Measurements from ENCODE around the gene ST3GAL5. TPM values are rescaled to one million over a fixed set of nuclear protein-coding genes. Genes with fewer than 3 reads are reported as not detected.
A peak's percentile ranks its signal among the peaks of the same experiment; 100 is the strongest.
"Not testable (repeated sequence)": the region's sequence is repeated elsewhere in the genome, so short reads cannot be mapped to it uniquely, and the experiment has no call there.

Gene ST3GAL5
- 4.0 TPM for polyA plus RNA-seq (2013, experiment 1 of 2)
- 3.6 TPM for polyA plus RNA-seq (2013, experiment 2 of 2)

GRCh38 chr2:85888684-85889626, at the start of gene ST3GAL5:
ST3GAL5 (minus strand) TSS chr2:85888990; CDS start chr2:85888905, 85 bp downstream.
- no peaks in the 10 kb centered on the region for H3K9me3 ChIP-seq (ENCODE audit: insufficient read depth, low read depth, low read length)
- H3K36me3 ChIP-seq (ENCODE audit: insufficient read depth, low read length) = no peaks in the 10 kb centered on the region
- H3K4me1 ChIP-seq (ENCODE audit: insufficient read depth, low read length) = peaks cover 12% of the 10 kb centered on the region
- H3K27ac ChIP-seq (ENCODE audit: low read depth, low read length) = no peak within 1 kb of the TSS
- under 1% methylated on average over 94 of the region's 94 CpGs for WGBS
- H3K9ac ChIP-seq (ENCODE audit: low read depth, low read length) = peak within 1 kb of the TSS; percentile 60
- peak within 1 kb of the TSS; percentile 87 for H3K4me3 ChIP-seq (ENCODE audit: low read length)
- H3K27me3 ChIP-seq (ENCODE audit: insufficient read depth, low read length) = peaks cover 37% of the 10 kb centered on the region

DNA sequence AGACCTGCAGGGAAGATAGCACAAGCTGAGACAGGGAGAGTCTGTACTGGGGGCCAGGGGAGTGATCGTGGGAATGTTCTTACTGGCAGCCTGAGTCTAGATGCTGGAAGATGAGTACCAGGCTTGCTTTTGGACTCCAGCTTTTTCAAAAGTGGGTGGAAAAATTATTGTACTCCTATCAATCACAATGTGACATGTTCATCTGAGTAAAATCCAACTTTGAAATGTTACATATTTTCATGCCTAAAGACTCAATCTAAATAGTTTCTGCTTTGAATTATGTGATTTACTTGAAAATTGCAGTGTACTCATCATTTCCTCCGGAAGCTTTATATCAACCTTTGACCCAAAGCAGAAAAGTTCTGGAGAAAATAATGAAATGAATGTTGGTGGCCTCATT, 49.7 kb upstream of the ST3GAL5 start:
- no peak overlapping the region for H3K27ac ChIP-seq (ENCODE audit: low read depth, low read length)
- H3K9me3 ChIP-seq (ENCODE audit: insufficient read depth, low read depth, low read length) = peaks cover 20% of the 10 kb centered on the region
- peaks cover 13% of the 10 kb centered on the region for H3K4me1 ChIP-seq (ENCODE audit: insufficient read depth, low read length)
- H3K4me3 ChIP-seq (ENCODE audit: low read length) = no peak overlapping the region
- no peak overlapping the region for H3K9ac ChIP-seq (ENCODE audit: low read depth, low read length)
- WGBS = 95% methylated on average over 2 of the region's 2 CpGs
- no peaks in the 10 kb centered on the region for H3K36me3 ChIP-seq (ENCODE audit: insufficient read depth, low read length)
- no peaks in the 10 kb centered on the region for H3K27me3 ChIP-seq (ENCODE audit: insufficient read depth, low read length)

- Histone ChIP-seq H3K27ac (ENCODE audit: low read depth, low read length) (no peak overlapping the region), H3K27me3 (ENCODE audit: insufficient read depth, low read length) (no peaks in the 10 kb centered on the region), H3K4me3 (ENCODE audit: low read length) (no peak overlapping the region), H3K9ac (ENCODE audit: low read depth, low read length) (no peak overlapping the region), H3K36me3 (ENCODE audit: insufficient read depth, low read length) (no peaks in the 10 kb centered on the region), H3K9me3 (ENCODE audit: insufficient read depth, low read depth, low read length) (peaks cover 11% of the 10 kb centered on the region), H3K4me1 (ENCODE audit: insufficient read depth, low read length) (peaks cover 13% of the 10 kb centered on the region)
- 94% methylated on average over 5 of the region's 5 CpGs for WGBS
Measured at GRCh38 chr2:85937069-85937439, 48.3 kb upstream of the ST3GAL5 start.

GRCh38 chr2:85936421-85937068, 47.8 kb upstream of the ST3GAL5 start:
- Histone ChIP-seq H3K36me3 (ENCODE audit: insufficient read depth, low read length) (no peaks in the 10 kb centered on the region), H3K9ac (ENCODE audit: low read depth, low read length) (no peak overlapping the region; the same call in 1 of the 2 replicates), H3K27me3 (ENCODE audit: insufficient read depth, low read length) (no peaks in the 10 kb centered on the region), H3K4me3 (ENCODE audit: low read length) (no peak overlapping the region), H3K9me3 (ENCODE audit: insufficient read depth, low read depth, low read length) (peaks cover 7% of the 10 kb centered on the region), H3K4me1 (ENCODE audit: insufficient read depth, low read length) (peaks cover 13% of the 10 kb centered on the region), H3K27ac (ENCODE audit: low read depth, low read length) (peak overlapping the region; percentile 65)
- 94% methylated on average over 22 of the region's 22 CpGs for WGBS

DNA sequence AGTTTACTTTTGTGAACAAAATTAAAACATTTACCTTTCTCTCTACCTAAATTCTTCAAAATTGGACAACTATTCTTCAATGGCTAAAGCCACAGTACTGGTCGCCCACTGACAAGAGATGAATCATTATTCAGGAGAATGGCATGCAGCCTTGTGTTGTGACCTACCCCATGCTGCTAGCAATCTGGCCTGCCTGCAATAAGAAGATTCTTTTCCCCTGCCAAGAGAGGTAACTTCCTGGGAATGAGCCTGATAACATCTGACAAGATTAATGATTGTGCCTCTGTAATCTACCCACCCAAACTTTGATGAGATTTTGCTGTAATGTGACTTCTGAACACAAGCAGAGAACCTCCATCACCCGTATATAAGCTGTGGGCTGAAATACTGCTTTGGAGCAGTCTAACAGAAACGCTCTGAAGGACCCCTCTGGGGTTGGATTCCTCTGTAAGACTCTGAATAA, 47.0 kb upstream of the ST3GAL5 start:
- H3K9me3 ChIP-seq (ENCODE audit: insufficient read depth, low read depth, low read length) = no peaks in the 10 kb centered on the region
- peak overlapping the region; percentile 65 for H3K27ac ChIP-seq (ENCODE audit: low read depth, low read length)
- H3K27me3 ChIP-seq (ENCODE audit: insufficient read depth, low read length) = no peaks in the 10 kb centered on the region
- no peaks in the 10 kb centered on the region for H3K36me3 ChIP-seq (ENCODE audit: insufficient read depth, low read length)
- 22% methylated on average over 3 of the region's 3 CpGs for WGBS
- H3K9ac ChIP-seq (ENCODE audit: low read depth, low read length) = no peak overlapping the region; the same call in 1 of the 2 replicates
- H3K4me1 ChIP-seq (ENCODE audit: insufficient read depth, low read length) = peaks cover 13% of the 10 kb centered on the region
- H3K4me3 ChIP-seq (ENCODE audit: low read length) = no peak overlapping the region

DNA sequence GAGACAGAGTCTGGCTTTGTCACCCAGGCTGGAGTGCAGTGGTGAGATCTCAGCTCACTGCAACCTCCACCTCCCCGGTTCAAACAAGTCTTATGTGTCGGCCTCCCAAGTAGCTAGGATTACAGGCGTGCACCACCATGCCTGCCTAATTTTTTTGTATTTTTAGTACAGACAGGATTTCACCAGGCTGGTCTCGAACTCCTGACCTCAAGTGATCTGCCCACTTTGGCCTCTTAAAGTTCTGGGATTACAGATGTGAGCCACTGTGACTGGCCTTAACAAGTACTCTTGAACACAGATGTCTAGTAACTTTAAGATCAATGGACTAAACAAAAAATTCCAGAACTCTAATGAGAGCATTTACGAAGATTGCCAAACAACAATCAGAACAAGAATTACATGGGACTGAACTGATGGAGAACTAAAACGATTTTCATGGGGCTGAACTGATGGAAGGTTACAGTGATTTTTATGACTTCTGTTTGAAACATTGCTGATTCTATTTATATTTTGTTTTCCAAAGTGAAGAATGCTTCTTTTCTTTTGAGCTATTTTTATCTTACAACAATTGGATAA, 46.5 kb upstream of the ST3GAL5 start:
- WGBS = 84% methylated on average over 6 of the region's 6 CpGs
- Histone ChIP-seq H3K4me3 (ENCODE audit: low read length) (no peak overlapping the region), H3K27me3 (ENCODE audit: insufficient read depth, low read length) (no peaks in the 10 kb centered on the region), H3K36me3 (ENCODE audit: insufficient read depth, low read length) (no peaks in the 10 kb centered on the region), H3K4me1 (ENCODE audit: insufficient read depth, low read length) (peaks cover 13% of the 10 kb centered on the region), H3K9ac (ENCODE audit: low read depth, low read length) (no peak overlapping the region), H3K9me3 (ENCODE audit: insufficient read depth, low read depth, low read length) (no peaks in the 10 kb centered on the region), H3K27ac (ENCODE audit: low read depth, low read length) (peak overlapping the region; percentile 13; the same call in 1 of the 2 replicates)

GRCh38 chr2:85933753-85934594, 45.2 kb upstream of the ST3GAL5 start:
- no peak overlapping the region for H3K9ac ChIP-seq (ENCODE audit: low read depth, low read length)
- no peak overlapping the region for H3K4me3 ChIP-seq (ENCODE audit: low read length)
- peaks cover 13% of the 10 kb centered on the region for H3K4me1 ChIP-seq (ENCODE audit: insufficient read depth, low read length)
- WGBS = 79% methylated on average over 7 of the region's 7 CpGs
- H3K9me3 ChIP-seq (ENCODE audit: insufficient read depth, low read depth, low read length) = no peaks in the 10 kb centered on the region
- H3K27ac ChIP-seq (ENCODE audit: low read depth, low read length) = no peak overlapping the region
- no peaks in the 10 kb centered on the region for H3K36me3 ChIP-seq (ENCODE audit: insufficient read depth, low read length)
- no peaks in the 10 kb centered on the region for H3K27me3 ChIP-seq (ENCODE audit: insufficient read depth, low read length)

DNA sequence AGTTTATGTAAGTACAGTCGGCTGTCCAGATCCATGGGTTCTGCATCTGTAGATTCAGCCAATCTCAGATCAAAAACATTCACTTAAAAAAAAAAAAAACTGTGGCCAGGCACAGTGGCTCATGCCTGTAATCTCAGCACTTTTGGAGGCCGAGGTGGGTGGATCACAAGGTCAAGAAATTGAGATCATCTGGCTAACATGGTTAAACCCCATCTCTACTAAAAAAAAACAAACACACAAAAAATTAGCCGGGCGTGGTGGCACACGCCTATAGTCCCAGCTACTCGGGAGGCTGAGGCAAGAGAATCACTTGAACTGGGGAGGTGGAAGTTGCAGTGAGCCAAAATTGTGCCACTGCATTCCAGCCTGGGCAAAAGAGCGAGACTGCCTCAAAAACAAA, 42.4 kb upstream of the ST3GAL5 start:
- H3K36me3 ChIP-seq (ENCODE audit: insufficient read depth, low read length); H3K4me3 ChIP-seq (ENCODE audit: low read length); H3K27ac ChIP-seq (ENCODE audit: low read depth, low read length); H3K4me1 ChIP-seq (ENCODE audit: insufficient read depth, low read length); H3K9ac ChIP-seq (ENCODE audit: low read depth, low read length); H3K9me3 ChIP-seq (ENCODE audit: insufficient read depth, low read depth, low read length); H3K27me3 ChIP-seq (ENCODE audit: insufficient read depth, low read length): not testable (repeated sequence)
- WGBS = 90% methylated on average over 7 of the region's 7 CpGs

DNA sequence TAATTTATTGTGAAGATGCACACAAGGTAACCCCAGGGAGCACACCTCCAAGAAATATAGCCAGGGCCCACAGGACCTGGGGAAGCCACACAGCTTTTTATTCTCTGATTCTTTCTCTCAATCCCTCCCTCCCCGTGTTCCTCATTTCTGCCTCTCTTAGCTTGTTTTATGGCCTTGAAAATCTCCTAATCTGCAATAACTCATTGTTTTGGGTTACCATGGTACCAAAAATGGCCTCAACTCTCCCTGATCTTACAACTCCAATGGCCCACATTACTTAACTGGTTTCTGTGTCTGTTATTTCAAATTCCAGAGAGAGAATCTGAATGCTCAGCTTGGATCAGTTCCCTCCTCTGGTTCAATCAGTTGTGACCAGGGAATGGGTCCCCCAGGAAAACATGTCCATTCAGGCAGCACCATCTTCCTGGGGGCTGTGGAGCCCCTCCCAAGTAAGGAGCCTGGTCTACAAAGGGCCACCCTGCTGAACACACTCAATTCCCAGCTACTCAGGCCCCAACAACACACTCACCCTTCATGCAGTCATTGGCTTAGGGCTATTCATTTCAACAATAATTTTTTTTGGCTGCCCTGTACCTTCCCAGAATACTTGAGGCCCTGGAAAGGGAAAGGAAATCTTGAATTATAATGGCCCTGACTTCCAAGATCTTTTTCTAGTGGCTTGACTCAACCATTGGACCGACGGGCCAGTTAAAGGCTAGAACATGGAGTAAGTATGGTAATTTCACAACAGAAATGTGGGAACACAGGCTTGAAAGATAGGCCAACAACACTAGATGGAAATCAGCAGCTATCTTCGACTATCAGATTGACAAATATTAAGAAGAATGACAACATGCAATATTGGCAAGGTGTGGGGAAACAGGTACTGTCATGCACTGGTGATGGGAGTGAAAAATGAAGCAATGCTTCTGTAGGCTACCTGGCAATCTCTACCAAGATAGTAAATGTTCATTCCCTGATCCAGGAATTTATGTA, 41.6 kb upstream of the ST3GAL5 start:
- H3K4me1 ChIP-seq (ENCODE audit: insufficient read depth, low read length) = peaks cover 2% of the 10 kb centered on the region
- H3K27me3 ChIP-seq (ENCODE audit: insufficient read depth, low read length) = no peaks in the 10 kb centered on the region
- H3K27ac ChIP-seq (ENCODE audit: low read depth, low read length) = no peak overlapping the region
- no peak overlapping the region for H3K9ac ChIP-seq (ENCODE audit: low read depth, low read length)
- H3K4me3 ChIP-seq (ENCODE audit: low read length) = no peak overlapping the region
- no peaks in the 10 kb centered on the region for H3K9me3 ChIP-seq (ENCODE audit: insufficient read depth, low read depth, low read length)
- no peaks in the 10 kb centered on the region for H3K36me3 ChIP-seq (ENCODE audit: insufficient read depth, low read length)
- WGBS = 91% methylated on average over 4 of the region's 4 CpGs

All from HUES64 (cell line).